IMR-90 (cell line): ENCODE measurements around the gene CD244. TPM values are rescaled to one million over a fixed set of nuclear protein-coding genes. Genes with fewer than 3 reads are reported as not detected.

ENCODE experiments used
- ATAC-seq: fragments of 200-7000 bp; cut with Tn5 transposase; 2 replicates; pipeline ENCODE4 v1.9.1; 2020; ENCODE audit warnings: low read depth, mild to moderate bottlenecking, moderate library complexity
- BruUV-seq: library from RNA; stranded (reverse); fragments of 400-500 nt; replicated peaks from 2 replicates; lab custom pipeline; 2021; lab: Mats Ljungman, UMichigan
- CTCF ChIA-PET: fragments of 300-600 bp; formaldehyde crosslinking; extraction: SDS; loops from one replicate; lab custom pipeline; 2021; ENCODE audit warnings: antibody characterized with exemption; lab: Yijun Ruan, JAX
- POLR2A ChIA-PET: fragments of 300-600 bp; sonication (Branson Sonifier 250); formaldehyde crosslinking; loops from one replicate; lab custom pipeline; 2022; ENCODE audit warnings: antibody characterized with exemption; ENCODE audit not compliant: unreplicated experiment; lab: Charles Lee
- DNase-seq: peaks from one replicate; pipeline ENCODE4 v3.0.0; 2013
- H2AFZ ChIP-seq: replicated peaks from 2 replicates; pipeline ENCODE3; 2013; ENCODE audit warnings: low read length, mild to moderate bottlenecking; ENCODE audit not compliant: poor library complexity
- H2AK5ac ChIP-seq: 2 replicates; pipeline ENCODE4 v1.6.1; 2013; ENCODE audit warnings: low read depth, low read length, inconsistent platforms
- H2AK9ac ChIP-seq: replicated peaks from 2 replicates; pipeline ENCODE3; 2013; ENCODE audit warnings: mild to moderate bottlenecking, low read depth, low read length, moderate library complexity; ENCODE audit not compliant: poor library complexity
- H2BK120ac ChIP-seq: 2 replicates; pipeline ENCODE4 v1.6.1; 2013; ENCODE audit warnings: low read depth, low read length, inconsistent platforms
- H2BK15ac ChIP-seq: 3 replicates; pipeline ENCODE4 v1.6.1; 2013; ENCODE audit warnings: low read depth, low read length, inconsistent platforms
- H2BK20ac ChIP-seq: 2 replicates; pipeline ENCODE4 v1.6.1; 2013; ENCODE audit warnings: low read depth, mild to moderate bottlenecking, inconsistent platforms, low read length, moderate library complexity
- H2BK5ac ChIP-seq: 2 replicates; pipeline ENCODE4 v1.6.1; 2013; ENCODE audit warnings: mild to moderate bottlenecking, low read depth, low read length, inconsistent platforms; ENCODE audit not compliant: poor library complexity, severe bottlenecking
- H3K14ac ChIP-seq: replicated peaks from 2 replicates; pipeline ENCODE4 v1.6.1; 2013; ENCODE audit warnings: low read depth, low read length, inconsistent platforms
- H3K18ac ChIP-seq: 2 replicates; pipeline ENCODE4 v1.6.1; 2013; ENCODE audit warnings: low read depth, low read length, control low read depth
- H3K23ac ChIP-seq: 2 replicates; pipeline ENCODE4 v1.6.1; 2013; ENCODE audit warnings: low read depth, low read length, inconsistent platforms
- H3K27ac ChIP-seq: 2 replicates; pipeline ENCODE4 v1.5.1; 2013; ENCODE audit warnings: mild to moderate bottlenecking, control low read depth, low read length; ENCODE audit not compliant: insufficient read depth
- H3K27me3 ChIP-seq: 2 replicates; pipeline ENCODE4 v1.6.1; 2013; ENCODE audit warnings: low read length; ENCODE audit not compliant: control insufficient read depth, insufficient read depth
- H3K36me3 ChIP-seq: 2 replicates; pipeline ENCODE4 v1.6.1; 2013; ENCODE audit warnings: low read length, mixed read lengths; ENCODE audit not compliant: control insufficient read depth, insufficient read depth
- H3K4ac ChIP-seq: 2 replicates; pipeline ENCODE4 v1.6.1; 2013; ENCODE audit warnings: low read depth, low read length, inconsistent platforms
- H3K4me1 ChIP-seq: 2 replicates; pipeline ENCODE4 v1.6.1; 2013; ENCODE audit warnings: low read length, mixed read lengths; ENCODE audit not compliant: control insufficient read depth, insufficient read depth
- H3K4me2 ChIP-seq: 2 replicates; pipeline ENCODE4 v1.6.1; 2013; ENCODE audit warnings: low read depth, mild to moderate bottlenecking, control low read depth, low read length, moderate library complexity
- H3K4me3 ChIP-seq: 2 replicates; pipeline ENCODE4 v1.5.1; 2013; ENCODE audit warnings: low read depth, mild to moderate bottlenecking, control low read depth, low read length, moderate library complexity; ENCODE audit not compliant: insufficient read depth
- H3K56ac ChIP-seq: 2 replicates; pipeline ENCODE4 v1.6.1; 2013; ENCODE audit warnings: low read length, inconsistent platforms; ENCODE audit not compliant: insufficient read depth; ENCODE audit errors: extremely low read depth
- H3K79me1 ChIP-seq, 2 experiments: 2 replicates each; pipeline ENCODE4 v1.6.1; 2013; ENCODE audit warnings: low read length in 2 of 2, inconsistent platforms in 1 of 2, low read depth in 1 of 2
- H3K9ac ChIP-seq: 2 replicates; pipeline ENCODE4 v1.6.1; 2013; ENCODE audit warnings: low read depth, low read length, control low read depth
- H3K9me1 ChIP-seq: 2 replicates; pipeline ENCODE4 v1.6.1; 2013; ENCODE audit warnings: low read length, inconsistent platforms; ENCODE audit not compliant: insufficient read depth
- H3K9me3 ChIP-seq: 2 replicates; pipeline ENCODE4 v1.6.1; 2013; ENCODE audit warnings: low read length; ENCODE audit not compliant: control insufficient read depth, insufficient read depth
- H4K20me1 ChIP-seq: 2 replicates; pipeline ENCODE4 v1.6.1; 2013; ENCODE audit warnings: low read length, inconsistent platforms; ENCODE audit not compliant: insufficient read depth
- H4K5ac ChIP-seq: 2 replicates; pipeline ENCODE4 v1.6.1; 2013; ENCODE audit warnings: mild to moderate bottlenecking, low read depth, low read length, control low read depth
- H4K8ac ChIP-seq, 2 experiments: 2 replicates each; pipeline ENCODE4 v1.6.1; 2013; ENCODE audit warnings: low read depth in 2 of 2, low read length in 2 of 2, control low read depth in 1 of 2, inconsistent platforms in 1 of 2
- H4K91ac ChIP-seq: 2 replicates; pipeline ENCODE4 v1.6.1; 2013; ENCODE audit warnings: low read depth, low read length, inconsistent platforms; ENCODE audit not compliant: insufficient read depth
- CEBPB ChIP-seq: IDR thresholded peaks from 2 replicates; pipeline ENCODE4 v1.6.1; 2012; ENCODE audit warnings: low read depth, low read length, improper control_type of control experiment
- ELK1 ChIP-seq: fragments of 150-350 bp; IDR thresholded peaks from 2 replicates; pipeline ENCODE4 v1.6.1; 2016; ENCODE audit warnings: low read depth, mild to moderate bottlenecking, low read length, moderate library complexity, borderline replicate concordance
- FOS ChIP-seq: fragments of 150-350 bp; IDR thresholded peaks from 2 replicates; pipeline ENCODE4 v1.6.1; 2016; ENCODE audit warnings: low read depth, low read length
- MAFK ChIP-seq: IDR thresholded peaks from 2 replicates; pipeline ENCODE4 v1.6.1; 2012; ENCODE audit warnings: low read depth, low read length, improper control_type of control experiment
- MAZ ChIP-seq: IDR thresholded peaks from 2 replicates; pipeline ENCODE4 v1.6.1; 2012; ENCODE audit warnings: low read depth, mild to moderate bottlenecking, low read length, improper control_type of control experiment, moderate library complexity, borderline replicate concordance
- WGBS, 2 experiments: methylation state at CpG; one replicate each; pipeline versions ENCODE4 v1.1.5 to v1.1.7; 2013; ENCODE audit warnings: missing lambda C conversion rate in 2 of 2; ENCODE audit not compliant: insufficient read length in 1 of 2; ENCODE audit errors: extremely low coverage in 2 of 2; 5-methylcytosine and 5-hydroxymethylcytosine counted together
- dilution Hi-C: fragments of 300-500 bp; cut with HindIII; formaldehyde crosslinking; loops from one replicate; pipeline ENCODE4 v1.14.3; 2018; ENCODE audit warnings: low sequenced_read_pairs; ENCODE audit not compliant: unreplicated experiment
- in situ Hi-C: fragments of 300-500 bp; cut with MboI; formaldehyde crosslinking; loops from 3 replicates; pipeline ENCODE4 v1.14.3; 2019; ENCODE audit warnings: low sequenced_read_pairs, inconsistent platforms, mixed read lengths
- intact Hi-C: fragments of 100-400 bp; cut with micrococcal nuclease; formaldehyde crosslinking; loops from 2 replicates; pipeline ENCODE4 v1.10.0; 2022
- polyA plus RNA-seq, 3 experiments: library from polyadenylated mRNA; depleted of rRNA; stranded (reverse); fragments of >200 nt; gene quantifications; 2 replicates each; pipeline ENCODE4 v1.2.3, GENCODE V29; 2012; ENCODE audit warnings: low replicate concordance in 1 of 3
- total RNA-seq: library from RNA; depleted of rRNA; stranded (reverse); fragments of >200 nt; gene quantifications from 2 replicates; pipeline ENCODE4 v1.2.3, GENCODE V29; 2012

CD244 gene
- total and polyA plus RNA-seq, 2 of the 4 experiments (the other 2 are of a cell fraction): not detected

- H2AFZ ChIP-seq: no peak overlapping the region
Measured at GRCh38 chr1:160836981-160837557, 25.6 kb downstream of the CD244 start.

More at GRCh38 chr1:160836981-160837557, 25.6 kb downstream of the CD244 start:
- Histone ChIP-seq H3K18ac (no peak overlapping the region), H3K9me3 (no peaks in the 10 kb centered on the region), H4K8ac (no peak overlapping the region), H4K20me1 (no peaks in the 10 kb centered on the region), H3K14ac (no peak overlapping the region), H3K4me1 (no peaks in the 10 kb centered on the region), H4K5ac (no peak overlapping the region), H3K36me3 (no peaks in the 10 kb centered on the region), H3K27me3 (peaks cover 8% of the 10 kb centered on the region), H3K79me1 (no peaks in the 10 kb centered on the region), H3K9me1 (no peaks in the 10 kb centered on the region), H3K9ac (no peak overlapping the region), H3K4me3 (no peak overlapping the region), H2BK120ac (no peak overlapping the region), H4K91ac (no peak overlapping the region), H2BK15ac (no peak overlapping the region), H3K23ac (no peak overlapping the region), H2BK5ac (no peak overlapping the region), H3K4ac (no peak overlapping the region), H2AK5ac (no peak overlapping the region), H2BK20ac (no peak overlapping the region), H3K4me2 (no peak overlapping the region), H3K56ac (no peak overlapping the region), H2AK9ac (no peak overlapping the region), H3K27ac (no peak overlapping the region)
- no CpG with 5 or more reads among the region's 4 CpGs for WGBS, 2 experiments
- TF ChIP-seq FOS (no peak), MAFK (no peak), ELK1 (no peak), MAZ (no peak), CEBPB (no peak)
- intact Hi-C loops: no loop called here
- ATAC-seq: no peak
- dilution Hi-C loops: no loop called here
- in situ Hi-C loops: no loop called here
- ChIA-PET CTCF (interaction anchor here (1.3 kb wide), 1 partner anchor 11 kb away, joined by 3 read pairs; no protein-coding TSS in a partner anchor), POLR2A (no interaction called here)
- DNase-seq: no peak
- BruUV-seq: no TSS peak
